Embryonic facial prominence (tissue), 1 donor: ENCODE data around the gene MYMX.
"Not testable (repeated sequence)": the region's sequence is repeated elsewhere in the genome, so short reads cannot be mapped to it uniquely, and the experiment has no call there.

Experiments
- DNase-seq: peaks from one replicate; pipeline ENCODE4 v3.0.0-alpha.2; 2016; ENCODE audit errors: extremely low spot score

Gene MYMX

DNA sequence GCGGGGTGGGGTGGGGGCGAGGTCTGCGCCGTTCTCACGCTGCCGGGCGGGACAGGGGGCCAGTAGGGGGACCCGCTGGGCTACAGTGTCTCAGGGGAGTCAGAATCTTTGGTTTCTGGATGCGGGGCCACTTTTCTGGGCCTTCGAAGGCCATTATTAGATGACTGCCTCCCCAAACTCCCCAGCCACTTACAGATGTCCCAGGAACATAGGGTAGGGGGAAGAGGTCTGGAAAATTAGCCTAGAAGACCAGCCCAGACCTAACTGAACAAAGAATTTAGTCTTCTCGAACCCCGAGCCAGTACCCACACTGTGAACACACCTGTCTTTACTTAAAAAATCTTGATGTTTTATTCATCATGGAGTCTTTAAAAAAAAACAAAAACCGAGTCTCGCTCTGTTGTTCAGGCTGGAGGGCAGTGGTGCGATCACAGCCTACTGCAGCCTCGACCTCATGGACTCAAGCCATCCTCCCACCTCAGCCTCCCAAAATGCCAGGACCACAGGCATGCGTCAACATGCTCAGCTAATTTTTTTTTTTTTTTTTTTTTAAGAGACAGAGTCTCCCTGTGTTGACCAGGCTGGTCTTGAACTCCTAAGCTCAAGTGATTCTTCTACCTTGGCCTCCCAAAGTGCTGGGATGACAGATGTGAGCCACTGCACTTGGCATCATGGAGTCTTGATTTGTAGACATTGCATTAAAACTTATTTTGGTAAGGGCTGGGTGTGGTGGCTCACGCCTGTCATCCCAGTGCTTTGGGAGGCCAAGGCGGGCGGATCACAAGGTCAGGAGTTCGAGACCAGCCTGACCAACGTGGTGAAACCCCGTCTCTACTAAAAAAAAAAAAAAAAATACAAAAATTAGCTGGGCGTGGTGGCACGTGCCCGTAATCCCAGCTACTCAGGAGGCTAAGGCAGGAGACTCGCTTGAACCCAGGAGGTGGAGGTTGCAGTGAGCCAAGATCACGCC is 3.4 kb downstream of the MYMX start:
- DNase-seq = no peak

DNA sequence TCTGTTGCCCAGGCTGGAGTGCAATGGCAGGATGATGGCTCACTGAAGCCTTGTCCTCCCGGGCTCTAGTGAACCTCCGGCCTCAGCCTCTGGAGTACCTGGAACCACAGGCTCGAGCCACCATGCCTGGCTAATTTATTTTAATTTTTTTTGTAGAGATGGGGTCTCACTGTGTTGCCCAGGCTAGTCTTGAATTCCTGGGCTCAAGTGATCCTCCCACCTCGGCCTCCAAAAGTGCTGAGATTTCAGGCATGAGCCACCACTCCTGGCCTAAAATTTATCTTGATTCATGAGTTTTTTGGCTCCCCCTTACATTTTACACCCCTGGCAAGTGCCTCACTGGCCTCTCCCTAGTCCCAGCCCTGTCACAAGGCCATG is 4.2 kb downstream of the MYMX start:
- DNase-seq = no peak

DNA sequence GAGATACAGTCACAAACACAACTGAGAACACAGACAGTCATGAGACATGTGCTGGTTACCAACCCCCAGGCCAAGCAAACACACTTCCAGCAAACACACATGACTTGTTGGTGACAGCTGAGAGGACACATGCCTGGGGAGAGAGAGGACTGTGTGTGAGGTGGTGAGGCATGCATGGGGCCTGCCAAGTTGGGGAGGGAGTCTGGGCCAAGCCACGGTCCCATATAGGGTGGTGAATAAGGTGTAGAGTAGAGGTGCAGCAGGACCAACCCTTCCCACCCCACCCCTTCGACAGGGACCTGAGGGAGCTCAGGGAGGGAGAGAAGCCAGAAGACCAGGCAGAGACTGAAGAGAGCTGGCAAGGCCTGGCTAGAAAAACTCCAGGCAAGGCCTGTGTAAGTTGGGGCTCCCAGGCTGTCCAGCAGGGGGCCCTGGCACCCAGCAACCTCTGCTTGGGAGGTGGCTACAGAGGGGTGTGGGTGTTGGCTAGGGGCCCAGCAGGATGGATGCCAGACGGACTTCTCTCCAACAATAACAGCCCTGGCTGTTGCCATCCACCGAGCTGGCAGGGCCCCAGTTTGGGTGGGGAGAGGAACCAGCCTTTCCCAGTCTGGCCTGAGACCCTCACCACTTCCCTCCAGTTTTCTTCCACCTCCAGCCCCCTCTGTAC is 4.7 kb downstream of the MYMX start:
- DNase-seq = no peak

DNA sequence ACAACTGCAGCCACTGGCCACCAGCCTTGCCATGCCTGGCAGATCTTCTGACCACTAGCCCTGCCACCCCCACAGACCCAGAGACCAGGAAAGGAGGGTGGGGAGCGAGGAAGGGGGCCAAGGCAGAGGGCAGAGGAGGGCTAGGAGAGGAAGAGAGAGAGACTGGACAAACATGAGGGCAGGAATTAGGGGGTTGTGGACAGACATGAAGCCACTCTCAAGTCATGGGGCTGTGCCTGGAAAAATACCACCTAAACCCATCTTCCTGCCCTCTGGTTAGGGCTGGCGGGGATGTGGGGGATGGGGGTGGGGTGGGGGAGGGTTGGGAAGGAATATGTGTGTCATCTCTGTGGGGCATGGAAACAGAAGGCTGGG is 5.2 kb downstream of the MYMX start:
- DNase-seq = no peak

DNA sequence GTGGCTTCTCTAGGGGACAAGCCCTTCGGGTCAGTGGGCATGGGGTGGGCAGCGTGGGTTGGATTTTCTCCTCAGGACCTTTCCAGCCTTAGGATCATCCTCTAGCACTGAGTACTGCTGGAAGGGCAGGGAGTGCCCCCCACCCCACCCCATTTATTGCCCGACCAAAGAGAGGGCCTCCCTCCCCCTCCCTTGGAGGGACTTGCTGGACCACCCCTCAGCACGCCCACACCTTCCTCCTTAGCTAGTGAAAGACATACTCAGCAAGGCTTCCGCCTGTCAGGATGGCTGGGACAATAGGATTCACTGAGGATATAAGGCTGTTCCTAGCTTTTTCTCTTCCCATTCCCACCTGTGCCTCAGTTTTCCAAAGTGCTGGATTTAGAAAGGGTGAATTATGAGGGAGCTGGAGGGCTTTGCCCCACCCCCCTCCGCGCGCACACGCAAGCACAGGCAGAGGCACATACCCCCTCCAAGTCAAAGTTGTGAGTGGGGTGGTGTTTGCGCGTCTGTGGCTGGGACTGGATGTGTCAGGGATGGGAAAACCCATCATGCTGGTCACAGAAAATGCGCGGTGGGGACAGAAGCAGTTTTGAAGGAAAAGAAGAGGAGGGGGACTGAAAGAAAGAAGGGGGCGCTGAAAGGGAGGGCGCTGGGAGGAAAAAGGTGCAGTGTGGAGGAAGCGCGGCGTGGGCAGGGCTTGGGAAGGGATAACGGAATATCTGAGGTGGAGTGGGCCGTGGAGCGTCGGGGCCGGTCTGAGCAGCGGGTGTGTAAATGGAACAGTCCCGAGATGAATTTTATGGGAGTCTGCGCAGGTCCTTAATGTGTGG is 6.0 kb downstream of the MYMX start:
- DNase-seq = no peak

DNA sequence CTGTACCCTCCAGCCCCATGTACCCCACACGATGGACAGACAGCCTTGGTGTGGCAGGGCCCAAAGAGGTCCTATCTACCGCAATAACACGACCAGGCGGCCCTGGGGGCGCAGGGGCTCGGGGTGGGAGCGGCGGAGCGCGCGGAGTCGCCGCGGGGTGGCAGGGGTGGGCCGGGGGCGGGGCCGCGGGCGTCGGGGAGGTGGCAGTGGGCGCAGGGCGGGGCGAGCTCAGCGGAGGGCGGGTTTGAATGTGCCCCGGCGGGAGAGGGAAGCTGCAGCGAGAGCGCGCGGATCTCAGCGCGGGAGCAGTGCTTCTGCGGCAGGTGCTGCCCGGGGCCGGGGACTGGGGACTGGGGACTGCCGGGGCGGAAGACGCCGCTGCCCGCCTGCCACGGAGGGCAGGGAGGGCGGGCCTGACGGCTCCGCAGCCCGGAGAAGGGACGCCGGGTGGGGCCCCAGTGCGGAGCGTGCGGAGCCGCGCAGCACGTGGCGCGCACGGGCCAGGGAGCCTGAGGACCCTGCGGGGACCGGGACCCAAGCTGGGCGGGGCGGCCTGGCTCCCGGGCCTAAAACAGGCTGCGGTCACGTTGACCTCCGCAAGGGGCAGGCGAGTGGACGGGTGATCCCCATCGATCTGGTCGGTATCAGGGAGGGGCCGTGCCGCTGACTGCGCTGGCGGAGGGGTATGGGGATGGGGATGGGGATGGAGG is 6.7 kb downstream of the MYMX start, which contains the start of gene SLC29A1:
SLC29A1 (plus strand) TSS at position 277 of the 710 bp plus-strand sequence. CDS start 3,719 bp downstream, outside the sequence.
- no peak for DNase-seq

DNA sequence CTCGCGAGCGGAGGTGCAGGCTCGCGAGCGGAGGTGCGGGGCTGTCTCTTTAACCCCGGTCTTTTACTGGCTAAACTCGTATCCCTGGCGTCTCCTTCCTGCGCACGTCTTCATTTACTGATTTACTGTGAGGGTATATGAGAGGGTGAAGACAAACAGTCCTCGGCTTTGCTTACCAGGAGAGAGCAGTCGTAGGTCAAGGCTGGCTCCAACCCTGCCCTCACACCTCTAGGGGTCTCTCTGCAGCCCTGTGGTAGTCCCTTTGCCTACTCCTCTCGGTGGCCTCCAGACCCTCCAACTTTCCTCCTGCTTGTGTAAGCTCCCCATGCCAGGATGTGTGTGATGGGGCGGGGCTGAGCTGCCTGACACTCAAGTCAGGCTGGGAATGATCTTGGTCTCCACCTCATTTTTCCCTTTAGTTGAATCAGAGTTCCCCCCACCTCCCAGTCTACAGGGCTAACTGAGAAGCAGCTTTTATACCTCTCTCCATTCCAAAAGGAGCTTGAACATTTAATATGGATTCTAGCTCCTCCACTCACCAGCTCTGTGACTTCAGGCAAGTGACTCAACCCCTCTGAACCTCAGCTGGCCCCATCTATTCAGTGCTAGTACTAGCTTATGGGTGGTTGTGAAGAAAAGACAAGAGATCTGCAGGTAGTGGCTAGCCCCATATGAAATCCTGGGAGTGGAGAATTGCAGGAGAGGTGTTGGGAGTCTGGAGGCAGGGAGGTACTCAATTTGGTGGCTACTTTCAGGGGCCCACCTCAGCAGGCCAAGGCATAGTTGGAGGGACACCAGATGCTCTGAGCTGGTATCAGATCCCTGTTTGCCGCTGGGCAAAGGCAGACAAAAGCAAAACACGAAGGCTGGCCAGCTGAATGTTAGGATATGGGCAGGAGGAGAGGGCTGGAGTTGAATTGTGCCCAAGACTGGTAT is 7.6 kb downstream of the MYMX start:
- no peak for DNase-seq

DNA sequence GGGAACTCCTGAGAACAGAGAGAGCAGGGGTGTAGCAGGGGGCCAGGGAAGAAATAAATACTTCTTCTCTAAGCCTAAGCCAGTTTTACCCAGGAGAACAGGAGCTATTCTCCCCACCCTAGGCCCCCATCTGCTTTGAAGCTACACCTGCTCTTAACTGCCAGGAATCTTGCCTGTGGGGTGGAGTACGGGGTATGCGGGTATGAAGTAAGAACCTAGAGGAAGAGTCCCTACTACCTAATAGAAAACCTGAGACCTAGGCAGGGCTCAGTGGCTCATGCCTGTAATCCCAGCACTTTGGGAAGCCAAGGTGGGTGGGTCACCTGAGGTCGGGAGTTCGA is 8.2 kb downstream of the MYMX start:
- DNase-seq = no peak

DNA sequence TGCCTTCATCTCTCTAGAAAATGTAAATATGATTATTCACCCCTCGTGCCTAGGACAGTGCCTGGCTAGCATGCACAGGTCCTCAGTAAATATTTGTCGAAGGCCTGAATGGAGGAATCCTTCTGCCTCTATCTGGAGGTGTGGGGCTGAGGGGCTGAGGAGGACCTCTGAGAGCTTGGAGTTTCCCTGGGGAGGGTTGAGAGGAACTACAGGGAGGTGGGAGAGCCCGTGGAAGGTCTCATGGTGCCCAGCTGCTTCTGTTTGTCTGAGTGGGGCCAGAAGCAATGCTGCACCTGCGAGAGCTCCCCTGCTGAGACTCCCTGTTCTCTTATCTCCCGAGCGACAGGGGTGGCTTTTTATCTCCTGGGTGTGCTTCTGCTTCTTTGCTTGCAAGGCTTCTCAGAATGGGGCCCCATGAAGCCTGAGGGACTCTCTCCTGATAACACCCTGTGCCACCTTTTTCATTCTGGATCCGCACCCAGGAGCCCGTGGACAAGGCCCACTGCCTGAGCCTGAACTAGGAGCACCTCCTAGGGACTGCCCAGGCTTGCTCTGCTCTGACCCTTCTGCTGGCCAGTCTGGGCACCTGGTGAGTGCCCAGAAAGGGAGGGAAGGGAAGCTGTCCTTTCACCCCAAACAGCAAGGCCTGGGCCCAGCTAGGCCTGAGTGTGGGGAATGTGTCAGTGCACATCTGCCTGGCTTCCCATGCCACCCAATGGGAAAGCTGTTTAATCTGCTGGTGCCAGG is 9.0 kb downstream of the MYMX start:
- DNase-seq = no peak

DNA sequence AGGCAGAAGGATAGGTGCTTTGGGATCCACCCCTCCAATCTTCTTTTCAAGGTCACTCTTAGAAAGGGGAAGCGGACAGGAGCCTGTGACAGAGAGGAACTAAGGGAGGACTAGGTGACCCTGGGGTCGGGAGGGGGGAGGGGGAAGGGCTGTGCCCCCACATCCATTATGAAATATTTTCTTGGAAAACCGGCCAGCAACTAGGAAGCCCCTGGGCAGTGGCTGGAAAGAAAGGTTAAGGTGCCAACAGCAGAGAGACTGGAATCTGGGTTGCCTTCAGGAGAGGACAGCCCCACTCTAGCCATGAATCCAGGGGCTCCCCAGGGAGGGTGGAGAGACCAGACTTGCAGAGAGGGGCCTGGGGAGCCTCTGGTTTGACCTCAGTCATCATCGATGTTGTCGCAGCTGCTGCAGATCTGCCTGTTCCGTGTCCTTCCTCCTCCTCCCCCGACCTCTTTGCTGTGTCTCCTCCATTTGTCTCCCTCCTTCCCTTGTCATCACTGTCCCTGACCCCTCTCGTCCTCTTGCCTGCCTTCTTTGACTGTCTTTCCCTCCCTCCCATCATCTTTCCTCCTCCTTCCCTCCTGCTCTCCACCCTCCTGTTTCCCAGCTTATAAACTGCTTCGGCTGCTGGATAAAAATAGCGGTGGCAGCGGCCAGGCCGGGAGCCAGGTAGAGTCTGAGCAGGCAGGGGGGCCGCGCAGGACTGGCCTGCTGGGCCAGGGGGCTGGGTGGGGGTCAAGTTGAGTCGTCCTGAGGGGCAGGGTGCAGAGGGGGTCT is 9.8 kb downstream of the MYMX start:
- DNase-seq = no peak

DNA sequence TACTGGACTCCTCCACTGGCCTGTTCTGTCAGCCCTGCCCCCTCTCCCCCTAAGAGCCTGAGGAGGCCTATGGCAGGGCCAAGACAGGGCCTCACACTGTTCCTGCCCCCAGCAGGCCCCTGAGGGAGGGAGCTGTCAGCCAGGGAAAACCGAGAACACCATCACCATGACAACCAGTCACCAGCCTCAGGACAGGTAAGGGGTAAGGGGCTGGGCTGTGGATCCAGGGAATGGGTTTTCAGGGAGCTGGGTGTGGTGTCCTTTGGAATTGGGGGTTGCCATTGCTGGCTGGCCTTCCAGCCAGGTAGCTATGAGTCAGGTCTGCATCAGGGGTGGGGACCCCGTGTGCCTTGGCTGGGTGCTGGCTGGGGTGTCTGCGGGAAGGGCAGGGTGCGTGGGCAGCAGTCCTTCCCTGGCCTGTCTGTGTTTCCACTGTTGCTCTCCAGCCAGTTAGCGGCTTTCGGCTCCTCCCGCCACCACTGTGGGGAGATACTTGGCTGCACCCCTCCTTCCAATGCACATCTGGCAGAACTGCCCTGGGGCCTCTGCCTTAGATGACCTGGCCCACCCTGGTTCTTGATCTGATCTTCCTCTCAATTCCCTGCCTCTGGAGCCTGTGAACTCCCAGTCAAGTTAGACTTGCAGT is 10.5 kb downstream of the MYMX start:
- no peak for DNase-seq

DNA sequence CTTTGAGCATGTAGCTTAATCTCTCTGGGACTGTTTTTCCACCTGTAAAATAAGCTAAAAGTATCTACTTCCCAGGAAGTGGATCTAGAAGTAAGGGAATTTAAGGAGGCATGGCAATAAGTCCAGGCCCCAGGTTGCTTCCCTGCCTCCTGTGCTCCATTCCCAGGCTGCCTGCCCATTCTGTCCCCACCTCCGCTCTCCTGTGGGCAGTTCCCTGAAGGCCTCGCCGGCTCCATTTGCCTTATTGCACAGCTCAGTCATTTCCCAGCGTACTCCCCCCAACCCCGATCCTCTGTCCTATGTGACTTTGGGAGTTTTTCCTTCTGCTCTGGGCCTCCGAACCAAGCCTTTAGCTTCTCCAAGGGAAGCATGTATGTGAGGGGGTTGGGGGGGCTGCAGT is 11.3 kb downstream of the MYMX start:
- no peak for DNase-seq

DNA sequence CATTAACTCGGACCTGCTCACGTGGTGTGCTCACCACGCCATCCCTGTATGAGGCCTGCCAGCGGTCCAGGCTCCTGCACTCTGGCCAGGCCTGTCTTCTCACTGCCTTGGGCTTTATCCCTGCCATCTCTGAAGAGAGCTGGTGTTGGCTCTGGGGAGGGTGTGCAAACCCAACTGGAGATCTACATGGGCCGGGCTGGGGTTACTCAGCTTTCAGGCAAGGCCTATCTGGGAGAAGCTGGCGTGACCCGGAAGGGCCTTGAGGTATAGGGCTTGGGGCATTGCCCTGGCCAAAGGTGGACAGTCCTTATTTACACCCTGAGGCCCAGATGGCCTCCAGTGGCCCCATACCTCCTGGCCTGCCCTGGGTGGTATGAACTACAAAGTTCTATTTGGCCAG is 11.7 kb downstream of the MYMX start:
- DNase-seq = no peak

DNA sequence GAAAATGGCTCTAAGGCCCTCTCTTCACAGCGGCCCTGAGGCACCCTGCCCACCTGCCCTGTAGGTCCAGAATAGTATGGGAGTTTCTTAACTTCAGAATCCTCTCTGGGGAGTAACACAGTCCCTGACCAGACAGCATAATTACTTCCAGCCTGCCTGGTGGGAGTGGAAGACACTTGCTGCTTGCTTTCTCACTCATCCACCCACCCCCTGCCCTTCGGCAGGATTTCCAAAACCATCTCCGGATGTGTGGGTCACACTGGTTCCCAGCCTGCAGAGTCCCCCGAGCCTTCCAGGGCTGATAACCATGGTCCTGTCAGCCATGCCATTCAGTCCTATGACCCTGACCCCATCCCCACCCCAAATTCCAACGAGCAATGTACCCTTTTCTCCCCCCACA is 12.1 kb downstream of the MYMX start:
- no peak for DNase-seq

DNA sequence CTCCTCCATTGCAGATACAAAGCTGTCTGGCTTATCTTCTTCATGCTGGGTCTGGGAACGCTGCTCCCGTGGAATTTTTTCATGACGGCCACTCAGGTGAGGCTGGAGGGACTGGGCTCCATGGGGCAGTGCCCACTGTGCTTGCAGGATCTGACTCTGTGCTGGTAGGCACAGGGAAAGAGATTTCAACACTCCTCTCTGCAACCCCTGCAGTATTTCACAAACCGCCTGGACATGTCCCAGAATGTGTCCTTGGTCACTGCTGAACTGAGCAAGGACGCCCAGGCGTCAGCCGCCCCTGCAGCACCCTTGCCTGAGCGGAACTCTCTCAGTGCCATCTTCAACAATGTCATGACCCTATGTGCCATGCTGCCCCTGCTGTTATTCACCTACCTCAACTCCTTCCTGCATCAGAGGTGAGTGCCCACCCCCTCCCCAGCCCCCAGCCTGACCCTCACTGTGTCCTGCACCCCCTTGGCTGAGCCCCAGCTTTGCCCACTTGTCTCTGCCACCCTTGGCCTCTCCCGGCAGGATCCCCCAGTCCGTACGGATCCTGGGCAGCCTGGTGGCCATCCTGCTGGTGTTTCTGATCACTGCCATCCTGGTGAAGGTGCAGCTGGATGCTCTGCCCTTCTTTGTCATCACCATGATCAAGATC is 12.8 kb downstream of the MYMX start:
- no peak for DNase-seq

DNA sequence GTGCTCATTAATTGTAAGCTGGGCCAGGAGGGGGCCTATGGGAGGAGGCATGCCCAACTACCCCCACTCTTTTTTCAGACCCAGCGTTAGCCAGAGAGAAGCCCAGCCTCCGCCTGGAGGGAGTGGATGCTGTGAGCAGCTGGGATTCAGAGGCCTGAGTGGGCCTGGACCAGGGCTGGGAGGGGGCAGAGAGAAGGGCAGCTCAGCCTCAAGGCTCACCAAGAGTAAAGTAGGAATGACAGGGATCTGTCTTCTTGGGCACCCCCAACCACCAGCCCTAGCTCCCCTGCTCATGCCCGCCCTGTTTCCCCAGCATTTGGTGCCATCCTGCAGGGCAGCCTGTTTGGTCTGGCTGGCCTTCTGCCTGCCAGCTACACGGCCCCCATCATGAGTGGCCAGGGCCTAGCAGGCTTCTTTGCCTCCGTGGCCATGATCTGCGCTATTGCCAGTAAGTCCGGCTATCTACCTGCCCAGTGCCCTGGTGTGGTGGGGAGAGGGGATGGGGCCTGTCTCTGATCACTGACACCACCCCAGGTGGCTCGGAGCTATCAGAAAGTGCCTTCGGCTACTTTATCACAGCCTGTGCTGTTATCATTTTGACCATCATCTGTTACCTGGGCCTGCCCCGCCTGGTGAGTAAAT is 13.4 kb downstream of the MYMX start:
- no peak for DNase-seq

DNA sequence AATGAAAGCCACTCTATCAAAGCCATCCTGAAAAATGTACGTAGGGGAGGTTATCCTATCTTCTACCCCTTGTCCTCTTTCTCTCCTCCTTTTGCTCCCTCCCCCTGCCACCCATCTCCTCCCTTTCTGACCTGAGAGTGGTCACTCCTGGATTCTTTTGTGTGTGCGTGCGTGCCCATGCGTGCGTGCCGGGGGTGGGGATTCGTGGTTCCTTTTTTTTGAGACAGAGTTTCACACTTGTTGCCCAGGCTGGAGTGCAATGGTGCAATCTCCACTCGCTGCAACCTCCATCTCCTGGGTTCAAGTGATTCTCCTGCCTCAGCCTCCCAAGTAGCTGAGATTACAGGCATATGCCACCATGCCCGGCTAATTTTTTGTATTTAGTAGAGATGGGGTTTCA is 14.7 kb downstream of the MYMX start:
- DNase-seq = not testable (repeated sequence)
